Muscle of arm (tissue), 14 donors: Measurements from ENCODE around the gene RASSF4. TPM values are rescaled to one million over a fixed set of nuclear protein-coding genes. Genes with fewer than 3 reads are reported as not detected.
A peak's percentile ranks its signal among the peaks of the same experiment; 100 is the strongest.

Experiments
- DNase-seq: peaks from one replicate; pipeline ENCODE4 v3.0.0-alpha.2; 2013
- long read RNA-seq, 11 donors: transcript quantifications; one replicate each; lab custom pipeline, GENCODE V29; 2026
- polyA plus RNA-seq, 12 donors: library from polyadenylated mRNA; unstranded; fragments of 120-200 nt; gene quantifications; one replicate each; pipeline ENCODE4 v1.2.1, GENCODE V29; 2013; ENCODE audit not compliant: insufficient read length in 12 of 12

Gene RASSF4, protein sequence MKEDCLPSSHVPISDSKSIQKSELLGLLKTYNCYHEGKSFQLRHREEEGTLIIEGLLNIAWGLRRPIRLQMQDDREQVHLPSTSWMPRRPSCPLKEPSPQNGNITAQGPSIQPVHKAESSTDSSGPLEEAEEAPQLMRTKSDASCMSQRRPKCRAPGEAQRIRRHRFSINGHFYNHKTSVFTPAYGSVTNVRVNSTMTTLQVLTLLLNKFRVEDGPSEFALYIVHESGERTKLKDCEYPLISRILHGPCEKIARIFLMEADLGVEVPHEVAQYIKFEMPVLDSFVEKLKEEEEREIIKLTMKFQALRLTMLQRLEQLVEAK
- polyA plus RNA-seq = 100 to 1,000 TPM in 1 of 12 donors, 10 to 100 TPM in 10, not detected in 1; 47.9 to 120 (median 68.5) TPM
- long read RNA-seq, donor 1, partial matches to known transcripts = 5 of 11 reads
- long read RNA-seq, donor 1, other reads (novel, unspliced or antisense) = 0 of 11 reads
- long read RNA-seq, donor 2, transcript RASSF4-201 (11 exons, 3,641 nt) = major isoform, 9 of 38 reads
- long read RNA-seq, donor 2, partial matches to known transcripts = 26 of 38 reads
- long read RNA-seq, donor 2, other reads (novel, unspliced or antisense) = 0 of 38 reads
- long read RNA-seq, donor 3, full-length matches to known transcripts = 16 of 16 reads
- long read RNA-seq, donor 3, partial matches to known transcripts = 0 of 16 reads
- long read RNA-seq, donor 3, other reads (novel, unspliced or antisense) = 0 of 16 reads
- long read RNA-seq, donor 4, full-length matches to known transcripts = 4 of 10 reads
- long read RNA-seq, donor 4, partial matches to known transcripts = 6 of 10 reads
- long read RNA-seq, donor 4, other reads (novel, unspliced or antisense) = 0 of 10 reads
- long read RNA-seq, donor 5 = 0 reads
- long read RNA-seq, donor 6, full-length matches to known transcripts = 5 of 5 reads
- long read RNA-seq, donor 6, partial matches to known transcripts = 0 of 5 reads
- long read RNA-seq, donor 6, other reads (novel, unspliced or antisense) = 0 of 5 reads
- long read RNA-seq, donor 7, full-length matches to known transcripts = 9 of 9 reads
- long read RNA-seq, donor 7, partial matches to known transcripts = 0 of 9 reads
- long read RNA-seq, donor 7, other reads (novel, unspliced or antisense) = 0 of 9 reads
- long read RNA-seq, donor 8, full-length matches to known transcripts = 22 of 38 reads
- long read RNA-seq, donor 8, partial matches to known transcripts = 16 of 38 reads
- long read RNA-seq, donor 8, other reads (novel, unspliced or antisense) = 0 of 38 reads
- long read RNA-seq, donor 9, partial matches to known transcripts = 0 of 4 reads
- long read RNA-seq, donor 9, other reads (novel, unspliced or antisense) = 0 of 4 reads
- long read RNA-seq, donor 10, full-length matches to known transcripts = 17 of 33 reads
- long read RNA-seq, donor 10, partial matches to known transcripts = 11 of 33 reads
- long read RNA-seq, donor 10, other reads (novel, unspliced or antisense) = 5 of 33 reads
- long read RNA-seq, donor 11, full-length matches to known transcripts = 21 of 30 reads
- long read RNA-seq, donor 11, partial matches to known transcripts = 9 of 30 reads
- long read RNA-seq, donor 11, other reads (novel, unspliced or antisense) = 0 of 30 reads

DNA sequence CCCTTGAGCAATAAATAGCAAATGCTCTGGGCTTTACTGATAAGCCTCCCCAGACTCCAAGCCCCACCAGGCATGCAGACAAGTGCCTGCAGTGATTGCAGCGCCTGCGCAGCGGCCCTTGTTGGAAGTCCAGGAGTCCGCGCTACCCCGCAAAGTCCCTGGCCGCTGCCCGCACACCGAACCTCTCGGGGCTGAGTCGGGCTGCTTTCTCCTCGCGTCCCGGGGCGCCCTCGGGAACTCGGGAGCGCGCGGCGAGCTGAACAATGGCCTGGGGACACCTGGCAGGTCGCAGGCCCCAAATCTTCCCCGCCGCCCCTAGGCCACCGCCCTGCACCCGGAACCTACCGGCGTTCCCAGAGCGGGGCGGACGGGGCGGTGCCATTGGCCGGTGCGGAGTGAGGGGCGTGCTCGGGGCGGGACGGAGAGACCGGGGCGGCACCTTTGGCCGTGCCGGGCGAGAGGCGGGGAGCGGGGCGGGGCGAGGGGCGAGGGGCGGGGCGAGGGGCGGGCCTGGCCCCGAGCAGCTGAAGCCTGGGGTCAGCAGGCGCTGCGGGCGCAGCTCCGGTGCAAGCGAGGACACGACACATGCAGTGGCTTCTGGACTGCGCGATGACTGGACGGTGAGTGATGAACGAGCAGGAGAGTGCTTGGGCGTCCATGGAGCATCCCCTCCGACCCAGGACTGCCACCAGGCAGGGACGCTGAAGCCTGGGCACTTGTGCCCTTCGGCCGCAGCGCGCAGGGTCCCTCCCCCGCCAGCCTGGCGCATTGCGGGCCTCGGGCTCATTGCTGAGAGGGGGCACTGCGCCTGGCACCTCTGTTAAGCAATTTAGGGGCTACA is at the start of gene RASSF4:
TSS of gene RASSF4 (plus strand) at position 556 of the 841 bp plus-strand sequence. CDS start 10,401 bp downstream, outside the sequence.
- DNase-seq = peak; percentile 74

DNA sequence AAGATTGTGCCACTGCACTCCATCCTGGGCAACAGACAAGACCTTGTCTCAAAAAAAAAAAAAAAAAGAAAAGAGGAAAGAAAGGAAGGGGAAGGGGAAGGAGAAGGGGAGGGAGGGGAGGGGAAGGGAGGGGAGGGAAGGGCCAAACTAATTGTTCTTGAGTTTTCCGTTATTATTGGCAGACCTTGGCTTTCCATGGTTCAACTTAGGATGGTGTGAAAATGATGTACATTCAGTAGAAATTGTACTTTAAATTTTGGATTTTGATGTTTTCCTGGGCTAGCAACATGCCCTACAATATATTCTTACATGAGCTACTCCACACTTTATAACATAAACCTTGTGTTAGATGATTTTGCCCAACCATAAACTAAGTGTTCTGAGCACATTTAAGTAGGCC is 49.7 kb upstream of the RASSF4 start:
- DNase-seq = no peak

DNA sequence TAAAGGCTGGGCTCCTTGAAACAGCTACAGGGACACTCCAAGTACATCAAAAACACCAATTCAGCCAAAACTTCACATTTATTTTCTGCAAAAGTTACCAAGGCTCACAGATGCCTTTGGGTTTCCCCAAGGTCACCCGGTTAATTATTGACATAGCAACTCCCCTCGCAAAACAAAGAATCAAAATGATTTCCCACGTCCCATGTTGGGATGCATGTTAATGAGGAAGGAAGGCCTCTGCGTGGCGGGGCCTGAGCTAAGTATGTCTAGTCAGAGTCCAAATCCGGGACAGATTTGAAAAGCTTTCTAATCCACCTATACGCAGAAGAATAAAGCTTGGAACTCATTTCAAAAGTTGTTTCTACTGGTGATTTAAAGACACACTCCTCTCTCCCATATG is 49.0 kb upstream of the RASSF4 start:
- DNase-seq = no peak

DNA sequence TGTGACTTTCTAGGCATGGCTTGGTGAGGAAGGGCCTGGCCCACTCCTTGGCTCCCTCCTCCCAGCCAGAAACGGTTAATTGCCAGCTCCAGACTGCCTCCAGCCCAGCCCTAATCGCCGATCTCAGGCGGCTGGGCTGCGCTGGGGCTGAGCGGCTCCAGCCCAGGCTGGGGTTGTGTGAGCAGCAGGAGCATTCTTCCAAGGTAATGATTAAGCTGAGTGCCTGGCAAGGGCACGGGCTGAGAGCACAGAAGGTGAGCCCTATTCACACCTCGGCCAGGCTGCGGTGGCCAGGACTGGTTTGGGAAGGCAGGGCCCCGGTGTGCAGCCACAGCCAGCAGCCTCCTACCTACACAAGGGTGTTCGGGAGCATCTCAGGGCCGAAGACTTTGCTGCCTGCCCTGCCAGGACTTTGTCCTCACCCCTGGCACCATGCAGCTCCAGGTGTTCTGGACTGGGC is 48.5 kb upstream of the RASSF4 start, which contains the start of gene TMEM72:
TSS of gene TMEM72 (plus strand) at position 257 of the 460 bp plus-strand sequence. CDS start at position 433, 176 bp downstream.
- no peak for DNase-seq

DNA sequence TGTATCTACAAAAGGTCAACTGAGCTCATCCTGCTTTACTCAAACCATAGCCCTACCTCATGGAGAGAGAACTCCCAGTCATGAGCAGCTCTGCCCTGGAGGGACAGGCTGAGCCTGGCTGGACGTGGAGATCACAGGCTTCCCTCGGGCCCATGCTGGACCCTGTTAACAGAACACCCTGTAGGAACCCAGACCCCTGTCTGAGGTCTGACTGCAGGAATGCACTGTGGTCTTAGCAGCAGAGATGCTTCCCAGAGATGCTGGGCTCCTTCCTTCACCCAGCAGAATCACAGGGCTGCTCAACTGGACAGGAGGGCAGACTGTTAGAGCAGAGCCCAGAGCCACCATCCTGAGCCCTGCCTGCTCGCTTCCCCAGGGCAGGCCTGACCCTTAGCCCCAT is 47.7 kb upstream of the RASSF4 start:
- no peak for DNase-seq

DNA sequence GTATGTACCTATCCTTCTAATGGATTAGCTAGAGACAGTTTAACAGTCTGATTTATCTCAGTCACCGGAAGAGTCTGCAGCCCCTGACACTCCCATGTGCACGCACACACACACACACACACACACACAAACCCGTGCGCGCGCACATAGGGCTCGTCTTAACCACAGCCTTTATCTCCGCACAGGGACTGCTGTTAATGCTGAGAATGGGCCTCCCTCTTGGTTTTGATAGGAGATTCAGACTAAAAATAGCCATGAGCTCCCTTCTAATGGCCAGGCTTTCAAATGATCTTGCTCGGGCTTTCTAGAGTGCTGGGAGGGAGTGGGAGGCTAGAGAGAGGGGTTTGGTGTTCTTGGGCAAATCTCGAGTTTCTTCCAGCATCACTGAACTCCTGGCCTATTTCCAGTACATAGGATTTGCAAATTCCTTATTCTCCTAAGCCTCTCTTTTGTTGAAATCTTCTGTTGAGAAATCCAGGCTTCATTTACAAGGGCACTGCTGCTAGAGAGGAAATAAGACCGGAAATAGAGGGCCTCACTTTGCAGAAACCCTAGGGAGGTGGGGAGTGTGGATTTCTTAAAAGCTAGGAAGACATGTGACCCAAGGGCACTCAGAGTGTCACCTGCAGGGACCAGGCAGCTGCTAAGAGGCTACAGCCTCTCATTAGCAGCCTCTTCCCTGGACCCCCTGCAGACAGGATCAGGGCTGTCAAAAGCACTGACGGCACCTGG is 46.1 kb upstream of the RASSF4 start:
- DNase-seq = no peak

DNA sequence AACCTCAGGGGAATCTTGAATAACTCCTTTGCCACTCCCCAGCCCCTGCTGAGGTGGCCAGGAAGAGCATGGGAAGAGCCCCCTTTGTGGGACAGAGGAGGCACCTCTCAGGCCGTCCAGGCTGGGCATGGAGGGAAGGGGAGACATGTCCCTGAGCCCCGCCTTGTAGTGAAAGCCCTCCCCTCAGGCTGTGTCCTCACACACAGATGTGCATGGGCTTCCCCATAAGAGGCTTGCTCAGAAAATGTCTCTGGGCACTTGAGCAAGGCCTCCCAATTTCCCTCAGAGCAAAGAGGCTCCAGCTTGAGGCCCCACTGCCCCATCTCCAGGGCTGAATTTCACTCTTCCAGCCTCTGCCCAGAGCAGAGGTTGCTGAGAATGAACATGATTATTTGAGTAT is 44.7 kb upstream of the RASSF4 start:
- no peak for DNase-seq

DNA sequence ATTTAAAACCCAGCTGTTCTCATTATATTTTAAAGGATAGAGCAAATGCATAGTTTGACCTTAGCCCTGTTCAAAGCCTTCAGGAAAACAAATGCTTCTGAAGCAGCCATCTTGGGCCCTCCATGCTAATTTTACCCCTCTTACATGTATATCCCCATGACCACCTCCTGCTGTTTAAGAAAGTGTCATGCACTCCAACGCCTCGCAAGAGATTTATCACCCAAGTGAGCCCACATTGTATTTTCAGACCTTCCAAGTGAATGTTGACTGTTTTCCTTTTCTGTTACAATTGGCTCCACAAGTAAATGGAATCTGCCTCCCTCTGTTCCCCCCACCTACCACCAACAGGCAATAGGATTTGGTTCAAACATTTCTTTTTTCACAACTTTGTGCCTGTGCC is 43.2 kb upstream of the RASSF4 start:
- no peak for DNase-seq

DNA sequence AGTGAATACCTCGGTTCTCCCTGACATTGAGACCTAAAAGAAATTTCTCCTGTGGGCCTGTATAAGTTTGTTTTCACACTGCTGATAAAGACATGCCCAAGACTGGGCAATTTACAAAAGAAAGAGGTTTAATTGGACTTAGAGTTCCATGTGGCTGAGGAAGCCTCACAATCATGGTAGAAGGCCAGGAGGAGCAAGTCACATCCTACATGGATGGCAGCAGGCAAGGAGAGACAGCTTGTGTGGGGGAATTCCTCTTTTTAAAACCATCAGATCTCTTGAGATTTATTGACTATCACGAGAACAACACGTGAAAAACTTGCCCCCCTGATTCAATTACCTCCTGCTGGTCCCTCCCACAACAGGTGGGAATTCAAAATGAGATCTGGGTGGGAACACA is 41.8 kb upstream of the RASSF4 start:
- no peak for DNase-seq

DNA sequence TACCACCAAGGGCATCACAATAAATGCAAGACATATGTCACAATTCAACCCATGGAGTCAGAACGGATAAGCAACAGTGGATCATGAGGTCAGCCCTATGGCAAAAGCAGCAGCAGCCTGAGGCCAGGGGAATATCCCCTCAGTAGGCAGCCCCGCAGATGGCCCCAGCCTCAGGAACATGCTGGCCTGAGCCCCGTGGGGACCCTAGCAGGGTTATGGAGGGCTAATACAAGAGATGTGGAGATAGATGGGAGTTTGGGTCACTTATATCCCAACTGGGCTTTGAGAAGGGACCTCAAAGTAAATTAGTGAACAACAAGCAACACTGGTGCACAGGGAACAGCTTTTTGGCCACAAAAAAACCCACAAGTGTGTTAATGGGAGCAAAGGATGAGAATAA is 39.4 kb upstream of the RASSF4 start:
- no peak for DNase-seq

DNA sequence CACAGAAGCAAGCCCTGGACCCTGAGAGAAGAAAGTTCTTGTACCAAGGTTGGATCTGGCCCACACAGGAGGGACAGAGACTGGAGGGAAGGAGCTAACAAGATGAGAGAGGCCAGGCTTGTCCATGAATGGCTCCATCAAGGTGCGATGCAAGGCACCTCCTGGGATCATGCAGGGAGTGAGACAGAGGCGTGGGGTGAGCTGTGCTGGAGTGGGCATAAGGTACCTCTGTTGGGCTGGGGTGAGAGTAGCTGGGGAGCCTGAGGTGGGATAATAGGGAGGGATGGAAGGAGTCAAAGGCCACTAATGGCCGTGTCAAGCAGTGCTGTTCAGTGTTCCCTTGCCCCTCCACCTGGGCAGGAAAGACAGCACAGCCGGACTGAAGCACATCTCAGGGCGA is 38.5 kb upstream of the RASSF4 start:
- no peak for DNase-seq

DNA sequence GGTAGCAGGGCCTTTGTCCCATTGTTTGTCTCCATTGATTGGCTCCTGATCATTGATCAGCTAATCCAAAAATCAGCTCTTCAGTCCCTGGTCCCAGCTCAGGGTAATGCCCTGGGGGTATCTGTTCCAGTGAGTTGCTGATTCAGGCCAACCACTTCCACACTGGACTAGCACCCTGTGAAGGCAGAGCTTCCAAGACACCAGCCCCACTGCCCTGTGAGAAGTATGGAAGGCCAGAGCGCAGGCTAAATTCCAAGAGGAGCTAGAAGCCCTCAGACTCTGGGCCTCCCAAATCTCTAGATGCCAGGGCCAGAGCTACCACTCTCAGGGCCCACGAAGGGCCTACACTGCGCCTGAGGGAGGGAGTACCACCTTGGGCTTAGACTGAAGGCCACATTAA is 38.1 kb upstream of the RASSF4 start:
- DNase-seq = no peak

DNA sequence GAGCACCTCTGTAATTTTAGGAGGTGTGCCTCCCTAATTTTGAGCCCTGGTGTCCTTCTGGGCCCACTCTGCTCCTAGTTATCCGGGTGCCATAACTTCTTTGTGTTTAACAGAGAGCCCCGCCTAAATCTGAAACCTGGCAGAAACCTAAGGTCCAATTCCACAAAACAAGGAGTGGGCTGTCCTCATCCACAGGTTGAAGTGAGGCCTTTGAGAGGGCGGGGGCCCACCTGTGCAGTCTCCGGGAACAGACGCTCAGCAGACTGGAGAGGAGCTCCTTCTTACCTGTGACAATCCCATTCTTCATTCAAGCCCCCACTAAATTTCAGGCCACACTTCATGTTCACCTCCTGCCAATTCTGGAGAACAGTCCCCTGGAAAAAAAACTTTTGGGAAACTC is 37.6 kb upstream of the RASSF4 start:
- no peak for DNase-seq

DNA sequence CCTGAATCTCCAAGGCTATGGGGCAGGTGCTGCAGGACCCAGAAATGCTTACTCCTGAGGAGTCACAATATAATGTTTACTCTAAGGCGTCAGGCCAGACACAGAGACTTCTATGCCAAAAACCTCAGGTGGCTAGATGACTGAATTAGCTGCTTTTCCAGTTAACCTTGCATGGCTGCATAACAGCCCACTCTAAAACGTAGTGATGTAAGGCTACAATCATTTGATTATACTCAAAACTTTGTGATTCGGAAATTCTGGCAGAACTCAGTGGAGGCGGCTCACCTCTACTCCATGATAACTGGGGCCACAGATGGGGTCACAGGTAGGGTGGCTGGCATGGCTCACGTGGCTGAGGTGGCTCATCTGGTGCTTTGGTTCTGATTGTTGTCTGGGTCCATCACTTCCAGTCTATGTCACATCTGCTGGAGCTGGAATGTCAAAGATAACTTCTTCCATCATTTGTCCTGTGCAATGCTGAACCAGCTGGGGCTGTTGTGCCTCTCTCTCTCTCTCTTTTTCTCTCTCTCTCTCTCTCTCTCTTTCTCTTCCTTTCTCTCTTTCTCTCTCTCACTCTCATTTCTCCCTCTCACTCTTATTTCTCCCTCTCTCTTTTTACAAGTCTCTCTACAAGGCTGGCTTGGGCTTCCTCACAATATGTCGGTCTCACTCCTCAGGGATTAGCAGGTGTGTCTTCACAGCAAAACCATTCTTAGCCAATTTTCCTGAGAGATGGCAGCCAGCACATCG is 36.6 kb upstream of the RASSF4 start:
- DNase-seq = no peak

DNA sequence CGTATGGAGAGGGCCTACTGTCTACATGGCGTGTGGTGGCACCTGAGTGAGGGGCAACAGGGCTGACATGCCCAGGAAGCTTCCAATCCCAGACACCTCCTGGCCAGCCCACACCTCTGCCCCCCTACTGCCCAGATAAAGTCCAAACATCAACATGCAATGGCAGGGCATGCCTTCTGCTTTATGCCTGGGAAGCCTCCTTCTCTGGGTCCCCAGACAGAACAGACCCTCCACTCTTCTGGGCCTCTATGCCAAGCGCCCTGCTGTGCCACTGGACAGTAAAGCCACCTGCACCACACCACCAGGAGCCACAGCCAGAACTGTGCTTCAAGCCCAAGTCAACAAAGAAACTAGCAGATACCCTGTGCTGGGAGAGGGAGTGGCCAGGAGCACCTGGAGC is 36.0 kb upstream of the RASSF4 start:
- DNase-seq = no peak

DNA sequence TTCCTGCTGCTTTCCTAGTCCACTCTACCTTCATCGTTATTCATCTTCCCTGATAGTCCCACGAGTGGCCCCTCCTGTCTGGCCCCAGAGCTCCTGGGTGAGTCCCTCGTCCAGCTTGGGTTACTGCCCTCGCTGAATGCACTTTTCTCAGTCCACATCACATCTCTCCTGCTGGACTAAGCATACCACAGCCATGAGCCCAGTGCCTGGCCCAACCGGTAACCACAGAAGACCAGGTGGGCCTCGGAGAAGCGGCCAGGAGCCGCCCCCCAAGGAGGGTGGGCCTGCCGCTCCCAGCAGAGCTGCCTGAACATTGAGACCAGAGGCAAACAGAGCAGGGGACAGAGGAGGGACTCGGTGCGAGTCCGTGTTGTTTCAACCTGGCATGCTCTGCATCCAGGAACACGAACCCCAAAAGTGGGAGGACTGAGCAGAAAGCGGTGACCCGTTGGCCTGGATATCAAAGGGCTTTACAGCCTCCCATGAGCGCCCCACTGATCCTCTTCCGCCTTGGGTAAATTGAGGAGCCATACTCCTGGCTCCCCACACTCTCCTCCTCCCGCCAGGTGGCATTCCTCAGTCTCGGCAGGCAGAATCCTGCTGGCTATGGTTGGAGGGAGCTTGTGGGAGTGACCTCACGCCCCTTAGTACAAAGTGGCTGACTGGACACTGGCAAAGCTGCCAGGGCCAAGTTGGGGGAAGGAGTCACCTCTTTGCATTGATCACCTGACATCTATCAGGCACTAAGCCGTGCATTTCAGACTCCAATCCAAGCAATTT is 35.2 kb upstream of the RASSF4 start:
- no peak for DNase-seq

DNA sequence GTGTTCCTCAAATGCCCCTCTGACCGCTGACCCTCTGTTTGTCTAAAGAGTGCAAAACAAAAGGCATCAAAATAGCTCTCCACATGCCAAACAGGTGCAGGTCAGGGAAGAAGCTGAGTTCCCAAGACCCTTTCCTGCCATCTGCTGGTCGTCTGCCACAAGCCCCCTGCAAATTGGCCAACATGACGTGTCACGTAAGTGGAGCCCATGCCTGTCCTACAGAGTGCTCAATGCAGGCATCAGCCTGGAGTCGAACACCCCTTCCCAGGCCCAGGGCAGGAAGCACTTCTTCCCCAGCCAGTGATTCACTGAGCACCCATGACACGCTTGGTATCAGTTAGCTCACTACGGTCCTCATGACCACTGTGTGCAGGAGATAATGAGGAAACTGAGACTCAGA is 34.4 kb upstream of the RASSF4 start:
- DNase-seq = no peak
